M059J (cell line): ENCODE data around the gene NAA11. TPM values are rescaled to one million over a fixed set of nuclear protein-coding genes. Genes with fewer than 3 reads are reported as not detected.
A peak's percentile ranks its signal among the peaks of the same experiment; 100 is the strongest.

Experiments
- DNase-seq: peaks from one replicate; pipeline ENCODE4 v3.0.0-alpha.2; 2012; ENCODE audit warnings: low read depth
- total RNA-seq: library from RNA; depleted of rRNA; stranded (reverse); fragments of >200 nt; shearing (Covaris generic); gene quantifications from 2 replicates; pipeline ENCODE4 v1.2.3, GENCODE V29; 2014; rRNA removed

The NAA11 gene
- 0.17 TPM in 1 of 2 replicates, not detected in the other for total RNA-seq

DNA sequence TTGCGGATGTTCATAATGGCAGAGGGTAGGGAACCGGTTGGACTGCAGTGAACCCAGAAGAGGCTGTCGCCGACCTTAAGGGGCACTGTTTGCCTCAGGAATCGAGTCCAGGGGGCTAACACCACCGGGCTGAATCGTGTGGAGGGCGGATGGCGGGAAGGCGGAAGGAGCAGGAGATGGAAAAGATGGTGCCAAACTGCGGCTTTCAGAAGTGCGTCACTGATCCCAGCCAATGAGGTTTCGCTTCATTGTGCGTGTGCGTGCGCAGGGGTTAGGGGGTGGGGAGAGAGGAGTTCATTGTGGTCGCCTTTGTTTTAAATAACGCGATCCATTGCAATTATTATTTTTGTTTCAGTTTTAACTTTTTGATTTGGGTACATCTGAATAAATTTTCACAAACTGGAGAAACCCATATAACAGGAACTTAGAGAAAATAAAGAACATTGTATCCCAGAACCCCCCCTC is at the start of gene NAA11:
NAA11 (minus strand) TSS at position 198 of the 465 bp plus-strand sequence; CDS start at position 14, 184 bp downstream.
- no peak for DNase-seq

GRCh38 chr4:79370026-79370425 is 44.2 kb upstream of the NAA11 start:
- no peak for DNase-seq

DNA sequence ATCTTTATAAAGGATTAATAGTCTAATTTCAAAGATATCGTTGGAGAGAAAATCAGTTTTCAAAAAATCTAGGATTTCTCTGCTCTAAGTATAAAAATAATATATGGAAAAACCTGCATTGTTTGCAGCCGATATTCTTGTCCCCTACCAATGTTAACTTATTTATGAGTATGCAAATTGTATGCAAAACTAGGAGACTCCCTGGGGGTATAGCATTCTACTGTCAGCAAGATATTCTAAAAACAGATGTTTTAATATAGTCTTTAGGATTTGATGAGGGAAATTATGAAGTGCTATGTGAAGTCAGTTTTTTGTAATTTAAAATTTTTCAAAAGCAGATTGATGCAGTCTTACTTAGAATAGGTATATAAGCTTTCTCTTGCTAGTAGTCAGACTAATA is 41.2 kb upstream of the NAA11 start:
- no peak for DNase-seq

GRCh38 chr4:79366422-79366821 is 40.6 kb upstream of the NAA11 start:
- DNase-seq = no peak

DNA sequence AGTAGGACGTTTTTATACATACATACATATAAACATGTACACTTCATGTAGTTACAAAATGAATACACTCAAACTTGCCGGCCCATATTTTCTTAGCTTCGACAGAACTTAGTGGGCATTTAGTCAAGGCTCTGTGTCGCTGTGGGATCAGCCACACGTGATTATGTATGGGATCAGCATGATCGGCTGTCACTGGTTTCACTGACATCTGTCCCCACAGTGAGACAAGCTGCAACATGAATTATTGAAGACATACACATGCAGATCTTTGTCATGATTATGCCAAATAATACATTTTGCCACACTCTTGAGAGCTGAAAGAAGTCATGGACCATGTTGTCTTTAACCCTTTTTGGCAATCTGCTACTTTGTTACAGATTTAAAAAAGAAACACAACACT is 38.2 kb upstream of the NAA11 start:
- DNase-seq = no peak

- DNase-seq = no peak
Measured at GRCh38 chr4:79362626-79363025, 36.8 kb upstream of the NAA11 start.

DNA sequence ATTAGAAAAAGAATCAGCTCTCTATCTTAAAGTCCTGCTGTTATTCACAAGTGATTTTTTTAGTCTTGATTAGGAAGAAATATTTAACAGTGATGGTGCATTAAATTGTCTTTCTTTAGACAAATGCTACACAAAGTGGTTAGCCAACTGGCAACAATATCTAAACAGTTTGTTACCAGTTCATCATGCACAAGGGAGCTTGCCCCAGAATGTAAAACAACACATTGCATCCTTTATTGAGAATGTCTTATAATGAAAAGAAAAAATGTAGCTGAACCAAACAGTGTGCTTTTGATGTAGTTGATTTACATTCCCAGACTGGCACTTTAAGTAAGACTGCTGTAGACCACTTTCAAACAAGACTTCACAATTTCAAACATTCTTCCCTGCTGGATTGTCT is 34.1 kb upstream of the NAA11 start:
- DNase-seq = no peak

- no peak for DNase-seq
Measured at GRCh38 chr4:79358438-79358837, 32.6 kb upstream of the NAA11 start.

DNA sequence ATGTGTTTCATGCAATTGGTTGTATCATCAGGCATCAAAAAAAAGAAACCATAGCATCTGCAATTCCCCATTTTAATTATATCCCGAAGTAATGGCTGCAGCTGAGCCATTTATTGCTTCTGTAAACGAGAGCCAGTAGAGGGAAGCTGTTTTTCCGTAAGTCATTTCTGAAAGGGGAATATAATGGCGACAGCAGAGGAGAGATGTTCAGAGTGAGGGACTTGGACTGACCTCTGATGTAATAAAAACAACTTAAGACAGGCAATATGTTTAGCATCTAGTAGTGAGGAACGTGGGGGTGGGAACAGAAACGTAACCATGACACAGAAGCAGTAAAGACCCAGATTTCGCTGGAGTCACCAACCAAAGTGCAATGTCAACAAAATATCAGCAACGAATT is 31.5 kb upstream of the NAA11 start:
- DNase-seq = no peak

DNA sequence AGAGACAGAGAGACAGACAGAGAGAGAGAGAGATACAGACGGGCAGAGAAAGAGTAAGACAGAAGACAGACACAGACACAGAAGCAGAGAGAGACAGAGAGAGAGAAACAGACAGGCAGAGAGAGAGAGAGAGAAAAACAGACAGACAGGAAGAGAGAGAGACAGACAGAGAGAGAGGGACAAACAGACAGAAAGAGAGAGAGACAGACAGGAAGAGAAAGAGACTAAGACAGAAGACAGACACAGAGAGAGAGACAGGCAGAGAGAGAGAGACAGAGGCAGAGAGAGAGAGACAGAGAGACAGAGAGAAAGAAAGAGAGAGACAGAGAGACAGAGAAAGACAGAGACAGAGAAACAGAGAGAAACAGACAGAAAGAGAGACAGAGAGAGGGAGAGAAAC is 27.2 kb upstream of the NAA11 start:
- no peak for DNase-seq

DNA sequence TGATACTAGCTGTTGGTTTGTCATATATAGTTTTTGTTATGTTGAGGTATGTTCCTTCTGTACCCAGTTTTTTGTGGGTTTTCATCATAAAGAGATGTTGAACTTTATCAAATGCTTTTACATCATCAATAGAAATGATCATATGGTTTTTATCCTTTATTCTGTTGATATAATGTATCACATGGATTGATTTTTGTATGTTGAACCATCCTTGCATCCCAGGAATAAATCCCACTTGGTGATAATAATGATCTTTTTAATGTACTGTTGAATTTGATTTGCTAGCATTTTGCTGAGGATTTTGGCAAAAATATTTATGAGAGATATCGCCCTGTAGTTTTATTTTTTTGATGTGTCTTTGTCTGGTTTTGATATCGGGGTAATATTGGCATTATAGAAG is 22.5 kb upstream of the NAA11 start:
- no peak for DNase-seq

DNA sequence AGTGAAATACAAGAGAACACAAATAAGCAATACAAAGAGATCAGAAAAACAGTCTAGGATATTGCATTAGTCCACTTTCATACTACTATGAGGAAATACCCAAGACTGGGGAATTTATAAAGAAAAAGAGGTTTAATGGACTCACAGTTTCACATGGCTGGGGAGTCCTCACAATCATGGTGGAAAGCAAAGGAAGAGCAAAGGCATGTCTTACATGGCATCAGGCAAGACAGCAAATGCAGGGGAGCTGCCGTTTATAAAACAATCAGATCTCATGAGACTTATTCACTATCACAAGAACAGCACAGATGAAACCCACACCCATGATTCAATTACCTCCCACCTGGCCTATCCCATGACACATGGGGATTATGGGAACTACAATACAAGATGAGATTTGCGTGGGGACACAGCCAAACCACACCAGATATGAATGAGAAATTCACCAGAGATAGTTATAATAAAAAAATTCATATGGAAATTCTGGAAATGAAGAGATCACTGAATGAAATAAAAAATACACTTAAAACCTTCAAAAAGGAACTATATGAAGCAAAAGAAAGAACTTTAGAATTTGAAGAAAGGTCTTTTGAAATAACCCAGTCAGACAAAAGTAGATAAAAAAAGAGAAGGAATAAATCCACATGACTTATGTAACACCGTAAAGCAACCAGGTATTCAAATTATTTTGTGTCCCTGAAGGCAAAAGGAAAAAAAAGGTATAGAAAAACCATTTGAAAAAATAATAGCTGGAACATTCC is 16.2 kb upstream of the NAA11 start:
- DNase-seq = no peak

DNA sequence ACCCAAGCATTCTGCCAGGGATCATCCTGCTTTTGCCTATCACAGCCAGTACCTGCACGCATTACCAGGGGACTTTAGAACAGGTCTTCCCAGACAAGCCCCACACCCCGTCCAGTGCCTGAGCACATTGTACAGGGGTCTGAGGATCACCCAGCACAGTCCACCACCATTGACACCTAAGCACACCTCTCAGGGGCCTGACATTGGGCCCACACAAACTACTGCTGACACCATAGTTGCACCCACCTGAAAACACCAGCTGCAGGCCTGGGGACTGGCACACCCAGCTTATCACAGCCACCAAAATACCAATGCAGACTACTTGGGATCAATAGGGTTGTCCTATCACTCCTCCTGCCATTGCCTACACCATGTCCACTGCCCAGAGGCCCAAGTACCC is 14.7 kb upstream of the NAA11 start:
- DNase-seq = no peak

GRCh38 chr4:79338148-79338547 is 12.3 kb upstream of the NAA11 start:
- DNase-seq = no peak

- no peak for DNase-seq
Measured at GRCh38 chr4:79334783-79335182, 8.9 kb upstream of the NAA11 start.

GRCh38 chr4:79334341-79334740 is 8.5 kb upstream of the NAA11 start:
- DNase-seq = no peak

DNA sequence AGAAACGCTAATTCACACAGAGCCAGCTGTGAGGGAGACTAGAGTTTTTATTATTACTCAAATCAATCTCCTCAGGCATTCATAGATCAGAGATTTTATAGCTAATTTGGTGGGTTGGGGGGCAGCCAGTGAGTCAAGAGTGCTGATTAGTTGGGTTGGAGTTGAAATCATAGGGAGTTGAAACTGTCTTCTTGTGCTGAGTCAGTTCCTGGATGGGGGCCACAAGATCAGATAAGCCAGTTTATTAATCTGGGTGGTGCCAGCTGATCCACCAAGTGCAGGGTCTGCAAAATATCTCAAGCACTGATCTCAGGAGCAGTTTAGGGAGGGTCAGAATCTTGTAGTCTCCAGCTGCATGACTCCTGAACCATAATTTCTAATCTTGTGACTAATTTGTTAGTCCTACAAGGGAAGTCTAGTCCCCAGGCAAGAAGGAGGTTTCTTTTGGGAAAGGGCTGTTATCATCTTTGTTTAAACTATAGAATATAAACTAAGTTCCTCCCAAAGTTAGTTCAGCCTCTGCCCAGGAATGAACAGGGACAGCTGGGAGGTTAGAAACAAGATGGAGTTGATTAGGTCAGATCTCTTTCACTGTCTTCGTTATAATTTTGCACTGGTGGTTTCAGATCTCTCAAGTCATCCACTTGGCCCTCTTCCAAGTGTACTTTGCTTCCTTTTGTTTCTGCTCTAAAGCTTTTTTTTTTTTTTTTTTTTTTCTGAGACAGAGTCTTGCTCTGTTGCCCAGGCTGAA is 5.4 kb upstream of the NAA11 start:
- peak; percentile 43 for DNase-seq

- no peak for DNase-seq
Measured at GRCh38 chr4:79330720-79331119, 4.9 kb upstream of the NAA11 start.

DNA sequence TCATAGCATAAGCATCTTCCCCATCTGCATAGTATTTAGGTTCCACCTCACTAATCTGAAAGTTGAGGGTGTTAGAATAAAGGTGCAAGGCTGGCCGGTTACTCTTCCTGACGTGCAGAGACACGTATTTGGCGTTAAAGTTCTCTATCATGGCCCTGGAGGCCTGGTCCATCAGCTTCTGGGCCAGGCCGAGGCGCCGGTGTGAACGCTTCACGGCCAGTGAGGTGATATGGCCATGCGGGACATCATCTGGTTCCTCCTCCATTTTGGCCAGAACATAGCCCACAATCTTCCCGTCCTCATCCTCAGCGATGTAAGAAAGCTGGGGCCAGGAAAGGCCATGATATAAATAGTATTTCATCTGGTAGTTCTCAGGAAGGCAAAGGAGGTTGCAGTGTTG is 425 bp downstream of the NAA11 start:
- DNase-seq = no peak

DNA sequence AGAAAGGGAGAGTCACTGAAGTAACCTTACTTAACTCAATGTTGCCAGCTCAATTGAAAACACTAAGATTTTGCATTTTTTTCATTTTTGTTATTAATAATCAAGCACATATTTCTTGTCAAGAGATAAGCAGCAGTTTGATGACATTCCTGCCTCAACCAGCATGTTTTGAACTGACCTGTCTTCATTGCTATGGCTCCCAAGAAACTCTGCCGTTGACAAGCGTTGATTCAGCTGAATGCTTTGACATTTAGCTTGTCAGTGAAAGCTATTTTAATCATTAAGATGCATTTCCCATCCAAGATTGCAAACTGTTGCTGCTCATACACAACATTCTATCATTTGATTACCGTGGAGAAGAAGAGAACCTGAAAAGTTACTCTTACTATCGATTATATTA is 5.9 kb downstream of the NAA11 start:
- no peak for DNase-seq

GRCh38 chr4:79317711-79318110 is 8.2 kb downstream of the NAA11 start:
- no peak for DNase-seq

DNA sequence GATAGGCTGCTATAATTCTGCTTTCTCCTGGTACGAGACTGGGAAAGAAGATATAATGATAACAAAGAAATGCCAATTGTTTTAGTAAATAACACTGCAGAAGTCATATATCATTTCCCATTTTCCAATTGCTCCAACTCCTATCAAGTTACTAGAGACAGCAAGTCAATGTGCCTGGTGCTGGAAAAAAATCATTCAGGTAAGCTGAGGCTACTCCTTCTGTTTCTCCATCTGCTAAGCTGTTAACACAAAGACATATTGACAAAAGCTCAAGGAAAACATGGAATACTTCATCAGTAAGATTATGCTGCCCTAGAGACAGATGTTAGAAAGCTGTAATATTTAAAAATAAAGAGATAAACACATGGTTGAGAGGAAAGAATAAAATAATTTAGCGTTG is 10.0 kb downstream of the NAA11 start:
- no peak for DNase-seq

- DNase-seq = no peak
Measured at GRCh38 chr4:79311279-79311678, 14.6 kb downstream of the NAA11 start.
